COLO668 (cell line): Measurements from ENCODE around the gene LOXL3.

Experiments
- DNase-seq: peaks from one replicate; lab custom pipeline; 2025; ENCODE audit not compliant: unreplicated experiment; lab: John Stamatoyannopoulos, UW

LOXL3 gene

GRCh38 chr2:74551942-74552913 lies 1.5 kb downstream of the LOXL3 start:
- DNase-seq: no peak

GRCh38 chr2:74551530-74551929 lies 2.2 kb downstream of the LOXL3 start:
- DNase-seq: no peak

GRCh38 chr2:74550231-74550630 lies 3.5 kb downstream of the LOXL3 start:
- no peak for DNase-seq

- DNase-seq: peak; percentile 86
These were observed 4.6 kb downstream of the LOXL3 start for GRCh38 chr2:74548900-74549826.

- DNase-seq: peak; percentile 39
These were observed 5.3 kb downstream of the LOXL3 start for GRCh38 chr2:74548285-74548899.

- DNase-seq: no peak
These were observed 7.7 kb downstream of the LOXL3 start for GRCh38 chr2:74546004-74546403.

- DNase-seq: peak; percentile 10
These were observed 9.1 kb downstream of the LOXL3 start for GRCh38 chr2:74544634-74545033.

GRCh38 chr2:74542978-74543377 lies 10.8 kb downstream of the LOXL3 start:
- DNase-seq: no peak

GRCh38 chr2:74540291-74540690 lies 13.5 kb downstream of the LOXL3 start:
- no peak for DNase-seq

- DNase-seq: no peak
These were observed 14.8 kb downstream of the LOXL3 start for GRCh38 chr2:74538881-74539339.

GRCh38 chr2:74537140-74537539 lies 16.6 kb downstream of the LOXL3 start:
- no peak for DNase-seq

- no peak for DNase-seq
These were observed 17.4 kb downstream of the LOXL3 start for GRCh38 chr2:74536166-74536950.

GRCh38 chr2:74535440-74535965 lies 18.2 kb downstream of the LOXL3 start:
- DNase-seq: no peak

- DNase-seq: no peak
These were observed 19.3 kb downstream of the LOXL3 start for GRCh38 chr2:74534411-74534810.

GRCh38 chr2:74533464-74533863 lies 20.3 kb downstream of the LOXL3 start:
- no peak for DNase-seq

GRCh38 chr2:74532222-74532621 lies 21.5 kb downstream of the LOXL3 start:
- no peak for DNase-seq

- DNase-seq: no peak
These were observed 22.1 kb downstream of the LOXL3 start for GRCh38 chr2:74531666-74532065.

GRCh38 chr2:74530239-74531187 lies 23.2 kb downstream of the LOXL3 start:
- peak; percentile 44 for DNase-seq
